Ishikawa (cell line): ENCODE measurements around the gene SUCLG2.

Experiments used
- CEBPB ChIP-seq: IDR thresholded peaks from 2 replicates; pipeline ENCODE4 v1.6.1; 2012
- CREB1 ChIP-seq: IDR thresholded peaks from 2 replicates; pipeline ENCODE4 v1.6.1; 2012; ENCODE audit warnings: low read depth
- EGR1 ChIP-seq: IDR thresholded peaks from 2 replicates; pipeline ENCODE4 v1.6.1; 2012
- EP300 ChIP-seq: IDR thresholded peaks from 2 replicates; pipeline ENCODE4 v1.6.1; 2012; ENCODE audit warnings: borderline replicate concordance
- FOXM1 ChIP-seq: IDR thresholded peaks from 2 replicates; pipeline ENCODE4 v1.6.1; 2012; ENCODE audit warnings: low read depth, borderline replicate concordance
- MAX ChIP-seq: IDR thresholded peaks from 2 replicates; pipeline ENCODE4 v1.6.1; 2012
- NFIC ChIP-seq: IDR thresholded peaks from 2 replicates; pipeline ENCODE4 v1.6.1; 2012
- RAD21 ChIP-seq: IDR thresholded peaks from 2 replicates; pipeline ENCODE4 v1.6.1; 2012; ENCODE audit warnings: low read depth
- REST ChIP-seq: IDR thresholded peaks from 2 replicates; pipeline ENCODE4 v1.6.1; 2012; ENCODE audit warnings: low read depth, mild to moderate bottlenecking
- TAF1 ChIP-seq: IDR thresholded peaks from 2 replicates; pipeline ENCODE4 v1.6.1; 2012; ENCODE audit warnings: low read depth, mild to moderate bottlenecking
- TCF12 ChIP-seq: IDR thresholded peaks from 2 replicates; pipeline ENCODE4 v1.6.1; 2012; ENCODE audit warnings: low read depth
- TEAD4 ChIP-seq: IDR thresholded peaks from 2 replicates; pipeline ENCODE4 v1.6.1; 2012
- USF1 ChIP-seq: IDR thresholded peaks from 2 replicates; pipeline ENCODE4 v1.6.1; 2012
- YY1 ChIP-seq: IDR thresholded peaks from 2 replicates; pipeline ENCODE4 v1.6.1; 2012; ENCODE audit warnings: low read depth
- ZBTB7A ChIP-seq: IDR thresholded peaks from 2 replicates; pipeline ENCODE4 v1.6.1; 2012; ENCODE audit warnings: low read depth

SUCLG2 gene

GRCh38 chr3:67601919-67602608, 52.3 kb downstream of the SUCLG2 start:
- TF ChIP-seq RAD21 (no peak), CREB1 (no peak), FOXM1 (no peak), TEAD4 (no peak), EP300 (no peak), ZBTB7A (no peak), YY1 (no peak), EGR1 (no peak), TCF12 (no peak), NFIC (no peak), TAF1 (no peak), CEBPB (no peak), USF1 (no peak)

- no peak for TF ChIP-seq NFIC
- TF ChIP-seq EP300 = no peak
- TF ChIP-seq REST = no peak
- TF ChIP-seq USF1 = no peak
- no peak for TF ChIP-seq RAD21
- no peak for TF ChIP-seq TAF1
These were observed 53.0 kb downstream of the SUCLG2 start for GRCh38 chr3:67601385-67601784.

- TF ChIP-seq REST (no peak), ZBTB7A (no peak), CEBPB (no peak), FOXM1 (no peak), TEAD4 (no peak), EP300 (no peak), TAF1 (no peak), MAX (no peak)
These were observed 54.6 kb downstream of the SUCLG2 start for GRCh38 chr3:67599821-67600220.

- TF ChIP-seq ZBTB7A = no peak
- TF ChIP-seq FOXM1 = no peak
- TF ChIP-seq MAX = no peak
- TF ChIP-seq EP300 = no peak
- TF ChIP-seq TEAD4 = no peak
- TF ChIP-seq YY1 = no peak
These were observed 55.4 kb downstream of the SUCLG2 start for GRCh38 chr3:67598814-67599556.

- TF ChIP-seq TCF12 (no peak), MAX (no peak), FOXM1 (no peak), TAF1 (no peak), EGR1 (no peak), YY1 (no peak), TEAD4 (no peak), EP300 (no peak), NFIC (no peak), USF1 (no peak), RAD21 (no peak)
These were observed 59.0 kb downstream of the SUCLG2 start for GRCh38 chr3:67595424-67595823.
